Adipocyte (in vitro differentiated cells): Measurements from ENCODE around the gene SKIL.
A peak's percentile ranks its signal among the peaks of the same experiment; 100 is the strongest.

Experiments used
- DNase-seq: peaks from one replicate; pipeline ENCODE4 v3.0.0-alpha.2; 2015; ENCODE audit warnings: low read depth
- H3K27me3 ChIP-seq: replicated peaks from 2 replicates; pipeline ENCODE4 v1.7.0; 2013; ENCODE audit warnings: mild to moderate bottlenecking, low read length, moderate library complexity; ENCODE audit not compliant: control insufficient read depth, insufficient read depth
- H3K36me3 ChIP-seq: 2 replicates; pipeline ENCODE4 v1.7.0; 2013; ENCODE audit warnings: low read length, mild to moderate bottlenecking, moderate library complexity; ENCODE audit not compliant: control insufficient read depth, insufficient read depth, severe bottlenecking
- H3K4me1 ChIP-seq: 2 replicates; pipeline ENCODE4 v1.7.0; 2013; ENCODE audit warnings: mild to moderate bottlenecking, low read length, moderate library complexity; ENCODE audit not compliant: control insufficient read depth, insufficient read depth
- H3K4me3 ChIP-seq: 2 replicates; pipeline ENCODE4 v1.7.0; 2013; ENCODE audit warnings: mild to moderate bottlenecking, low read length, moderate library complexity
- H3K9ac ChIP-seq: 2 replicates; pipeline ENCODE4 v1.7.0; 2013; ENCODE audit warnings: mild to moderate bottlenecking, low read length, moderate library complexity
- H3K9me3 ChIP-seq: 2 replicates; pipeline ENCODE4 v1.7.0; 2013; ENCODE audit warnings: mild to moderate bottlenecking, low read length, moderate library complexity; ENCODE audit not compliant: control insufficient read depth

Gene SKIL

GRCh38 chr3:170424879-170425278 is 67.4 kb downstream of the SKIL start:
- Histone ChIP-seq H3K4me1 (peaks cover 41% of the 10 kb centered on the region), H3K36me3 (peaks cover 35% of the 10 kb centered on the region), H3K9me3 (no peaks in the 10 kb centered on the region), H3K9ac (no peak overlapping the region), H3K27me3 (no peaks in the 10 kb centered on the region), H3K4me3 (no peak overlapping the region)
- no peak for DNase-seq

GRCh38 chr3:170425491-170426239 is 68.2 kb downstream of the SKIL start:
- Histone ChIP-seq H3K9ac (no peak overlapping the region), H3K9me3 (no peaks in the 10 kb centered on the region), H3K27me3 (no peaks in the 10 kb centered on the region), H3K36me3 (peaks cover 35% of the 10 kb centered on the region), H3K4me3 (no peak overlapping the region), H3K4me1 (peaks cover 37% of the 10 kb centered on the region)
- DNase-seq, result no peak

- H3K4me1 ChIP-seq, result peaks cover 32% of the 10 kb centered on the region
- no peak for DNase-seq
- peaks cover 35% of the 10 kb centered on the region for H3K36me3 ChIP-seq
- no peaks in the 10 kb centered on the region for H3K9me3 ChIP-seq
- no peak overlapping the region for H3K4me3 ChIP-seq
- H3K27me3 ChIP-seq, result no peaks in the 10 kb centered on the region
- H3K9ac ChIP-seq, result no peak overlapping the region
Observed at GRCh38 chr3:170426240-170426797, 68.8 kb downstream of the SKIL start.

GRCh38 chr3:170428095-170428494 is 70.6 kb downstream of the SKIL start:
- Histone ChIP-seq H3K4me1 (peaks cover 19% of the 10 kb centered on the region), H3K9ac (no peak overlapping the region), H3K4me3 (no peak overlapping the region), H3K9me3 (no peaks in the 10 kb centered on the region), H3K36me3 (peaks cover 44% of the 10 kb centered on the region), H3K27me3 (no peaks in the 10 kb centered on the region)
- no peak for DNase-seq

- Histone ChIP-seq H3K36me3 (peaks cover 44% of the 10 kb centered on the region), H3K9me3 (no peaks in the 10 kb centered on the region), H3K9ac (no peak overlapping the region), H3K27me3 (no peaks in the 10 kb centered on the region), H3K4me3 (no peak overlapping the region), H3K4me1 (peaks cover 19% of the 10 kb centered on the region)
- DNase-seq, result peak; percentile 56
Observed at GRCh38 chr3:170429050-170429449, 71.5 kb downstream of the SKIL start.

- peaks cover 44% of the 10 kb centered on the region for H3K36me3 ChIP-seq
- H3K9ac ChIP-seq, result no peak overlapping the region
- H3K4me3 ChIP-seq, result no peak overlapping the region
- H3K27me3 ChIP-seq, result no peaks in the 10 kb centered on the region
- H3K4me1 ChIP-seq, result peaks cover 19% of the 10 kb centered on the region
- no peak for DNase-seq
- H3K9me3 ChIP-seq, result no peaks in the 10 kb centered on the region
Observed at GRCh38 chr3:170431054-170431453, 73.5 kb downstream of the SKIL start.

GRCh38 chr3:170432416-170432815 is 74.9 kb downstream of the SKIL start:
- peaks cover 54% of the 10 kb centered on the region for H3K36me3 ChIP-seq
- DNase-seq, result no peak
- no peak overlapping the region for H3K4me3 ChIP-seq
- no peaks in the 10 kb centered on the region for H3K27me3 ChIP-seq
- H3K9ac ChIP-seq, result no peak overlapping the region
- H3K4me1 ChIP-seq, result peaks cover 19% of the 10 kb centered on the region
- no peaks in the 10 kb centered on the region for H3K9me3 ChIP-seq

DNA sequence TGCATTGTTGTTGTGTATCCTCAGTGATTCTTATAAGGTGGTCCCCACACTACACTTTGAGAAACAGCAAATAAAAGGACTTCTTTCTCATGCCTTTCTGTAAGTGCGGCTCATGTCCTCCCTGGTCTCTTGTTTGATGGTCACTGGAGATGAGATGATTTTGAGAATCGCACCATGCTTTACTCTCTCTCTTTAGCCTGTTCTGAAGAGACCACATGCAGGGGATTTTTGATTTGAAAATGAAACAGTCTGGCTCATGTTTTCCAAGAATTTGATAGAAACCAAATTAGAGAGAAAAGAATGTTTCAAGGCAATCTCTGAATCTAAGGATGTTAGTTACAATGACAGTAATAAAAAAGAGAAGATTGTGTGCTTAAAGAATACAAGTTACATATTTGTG is 79.2 kb downstream of the SKIL start:
- Histone ChIP-seq H3K9ac (no peak overlapping the region), H3K36me3 (peaks cover 60% of the 10 kb centered on the region), H3K4me3 (no peak overlapping the region), H3K27me3 (no peaks in the 10 kb centered on the region), H3K4me1 (peaks cover 11% of the 10 kb centered on the region), H3K9me3 (no peaks in the 10 kb centered on the region)
- no peak for DNase-seq

DNA sequence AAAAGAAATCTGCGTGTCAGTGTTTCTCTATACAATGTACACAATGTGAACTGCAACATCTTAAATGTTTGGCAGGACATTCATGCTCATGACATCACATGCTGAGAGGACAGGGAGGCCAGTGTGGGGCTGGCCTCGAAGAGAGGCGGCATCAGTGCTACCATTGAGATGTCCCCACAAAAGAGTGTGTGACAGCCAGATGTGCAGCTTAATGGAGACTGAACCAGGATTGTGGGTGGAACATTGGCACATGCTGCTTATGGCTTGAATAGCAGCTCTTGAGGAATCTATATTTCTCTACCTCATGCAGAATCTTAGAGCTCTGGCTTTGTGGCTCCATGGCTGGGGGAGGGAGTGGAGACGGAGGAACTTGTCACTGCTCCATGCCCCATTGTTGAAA is 79.7 kb downstream of the SKIL start:
- no peak for DNase-seq
- no peaks in the 10 kb centered on the region for H3K9me3 ChIP-seq
- H3K4me3 ChIP-seq, result no peak overlapping the region
- H3K4me1 ChIP-seq, result peaks cover 11% of the 10 kb centered on the region
- H3K36me3 ChIP-seq, result peaks cover 56% of the 10 kb centered on the region
- H3K9ac ChIP-seq, result no peak overlapping the region
- H3K27me3 ChIP-seq, result no peaks in the 10 kb centered on the region

DNA sequence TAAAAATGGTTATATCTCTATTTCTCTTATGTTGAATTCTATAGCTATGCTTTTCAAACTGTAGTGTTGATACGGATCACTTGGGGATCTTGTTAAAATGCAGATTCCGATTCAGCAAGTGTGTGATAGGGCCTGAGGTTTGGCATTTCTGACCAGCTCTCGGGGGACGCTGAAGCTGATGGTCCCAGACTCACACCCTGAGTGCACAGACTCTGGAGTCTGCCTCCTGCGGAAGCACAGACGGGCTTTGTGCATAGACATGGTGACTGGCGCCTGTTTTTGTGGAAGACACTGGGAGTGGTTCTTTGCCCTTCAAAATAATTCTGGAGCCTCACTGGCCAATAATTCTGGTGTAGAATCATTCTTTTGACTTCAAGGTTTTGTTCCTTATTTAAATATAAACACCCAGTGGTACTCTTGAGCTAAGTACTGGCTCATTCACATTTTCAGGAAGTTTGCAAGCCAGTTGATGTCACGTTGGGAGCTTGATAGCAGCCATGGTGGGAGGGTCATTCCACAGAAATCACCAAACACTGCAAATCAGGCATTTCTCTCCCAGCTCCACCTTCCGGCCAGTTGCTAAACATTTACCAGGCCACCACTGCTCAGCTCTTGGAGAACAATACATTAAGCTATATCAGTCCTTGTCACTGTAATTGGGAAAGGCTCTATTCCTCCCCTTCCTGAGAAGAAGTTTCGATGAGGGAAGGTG is 80.3 kb downstream of the SKIL start:
- DNase-seq, result no peak
- Histone ChIP-seq H3K9ac (no peak overlapping the region), H3K4me1 (peaks cover 11% of the 10 kb centered on the region), H3K36me3 (peaks cover 50% of the 10 kb centered on the region), H3K27me3 (no peaks in the 10 kb centered on the region), H3K4me3 (no peak overlapping the region), H3K9me3 (no peaks in the 10 kb centered on the region)

GRCh38 chr3:170438836-170439235 is 81.3 kb downstream of the SKIL start:
- Histone ChIP-seq H3K27me3 (no peaks in the 10 kb centered on the region), H3K9me3 (no peaks in the 10 kb centered on the region), H3K4me3 (no peak overlapping the region), H3K9ac (no peak overlapping the region), H3K36me3 (peaks cover 42% of the 10 kb centered on the region), H3K4me1 (peaks cover 11% of the 10 kb centered on the region)
- DNase-seq, result no peak
